Measurements from ENCODE around the gene SLC25A29. TPM values are rescaled to one million over a fixed set of nuclear protein-coding genes. Genes with fewer than 3 reads are reported as not detected.
"Not testable (repeated sequence)": the region's sequence is repeated elsewhere in the genome, so short reads cannot be mapped to it uniquely, and the experiment has no call there.

The SLC25A29 gene
- total and polyA plus RNA-seq, 8 donors = 10.6 to 85.2 (median 22.5) TPM

- H3K4me3 ChIP-seq = no peak overlapping the region
- H3K27ac ChIP-seq = no peak overlapping the region
- DNase-seq (peak in 2 of 6 donors; percentile 18 to 44), FAIRE-seq (no peak), ATAC-seq (no peak)
- H3K4me1 ChIP-seq = no peaks in the 10 kb centered on the region
- TF ChIP-seq, protein P1, sequence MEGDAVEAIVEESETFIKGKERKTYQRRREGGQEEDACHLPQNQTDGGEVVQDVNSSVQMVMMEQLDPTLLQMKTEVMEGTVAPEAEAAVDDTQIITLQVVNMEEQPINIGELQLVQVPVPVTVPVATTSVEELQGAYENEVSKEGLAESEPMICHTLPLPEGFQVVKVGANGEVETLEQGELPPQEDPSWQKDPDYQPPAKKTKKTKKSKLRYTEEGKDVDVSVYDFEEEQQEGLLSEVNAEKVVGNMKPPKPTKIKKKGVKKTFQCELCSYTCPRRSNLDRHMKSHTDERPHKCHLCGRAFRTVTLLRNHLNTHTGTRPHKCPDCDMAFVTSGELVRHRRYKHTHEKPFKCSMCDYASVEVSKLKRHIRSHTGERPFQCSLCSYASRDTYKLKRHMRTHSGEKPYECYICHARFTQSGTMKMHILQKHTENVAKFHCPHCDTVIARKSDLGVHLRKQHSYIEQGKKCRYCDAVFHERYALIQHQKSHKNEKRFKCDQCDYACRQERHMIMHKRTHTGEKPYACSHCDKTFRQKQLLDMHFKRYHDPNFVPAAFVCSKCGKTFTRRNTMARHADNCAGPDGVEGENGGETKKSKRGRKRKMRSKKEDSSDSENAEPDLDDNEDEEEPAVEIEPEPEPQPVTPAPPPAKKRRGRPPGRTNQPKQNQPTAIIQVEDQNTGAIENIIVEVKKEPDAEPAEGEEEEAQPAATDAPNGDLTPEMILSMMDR (IDR thresholded peaks at IDR 0.05) = no peak
- intact Hi-C loops (cut with DNase I) = loop anchor here in 1 of 3 donors (10.0 kb wide), 1 partner anchor 85 kb away; the partner anchor contains the start of gene WDR25
- H3K36me3 ChIP-seq = peaks cover 0 to 7% (median 0%) of the 10 kb centered on the region in 3 donors
- H3K27me3 ChIP-seq = no peaks in the 10 kb centered on the region
- no peaks in the 10 kb centered on the region for H3K9me3 ChIP-seq
- 82% methylated on average over 8 to 9 of the region's 9 CpGs for WGBS, 2 donors
Measured at GRCh38 chr14:100289916-100290606, 16.2 kb downstream of the SLC25A29 start.

DNA sequence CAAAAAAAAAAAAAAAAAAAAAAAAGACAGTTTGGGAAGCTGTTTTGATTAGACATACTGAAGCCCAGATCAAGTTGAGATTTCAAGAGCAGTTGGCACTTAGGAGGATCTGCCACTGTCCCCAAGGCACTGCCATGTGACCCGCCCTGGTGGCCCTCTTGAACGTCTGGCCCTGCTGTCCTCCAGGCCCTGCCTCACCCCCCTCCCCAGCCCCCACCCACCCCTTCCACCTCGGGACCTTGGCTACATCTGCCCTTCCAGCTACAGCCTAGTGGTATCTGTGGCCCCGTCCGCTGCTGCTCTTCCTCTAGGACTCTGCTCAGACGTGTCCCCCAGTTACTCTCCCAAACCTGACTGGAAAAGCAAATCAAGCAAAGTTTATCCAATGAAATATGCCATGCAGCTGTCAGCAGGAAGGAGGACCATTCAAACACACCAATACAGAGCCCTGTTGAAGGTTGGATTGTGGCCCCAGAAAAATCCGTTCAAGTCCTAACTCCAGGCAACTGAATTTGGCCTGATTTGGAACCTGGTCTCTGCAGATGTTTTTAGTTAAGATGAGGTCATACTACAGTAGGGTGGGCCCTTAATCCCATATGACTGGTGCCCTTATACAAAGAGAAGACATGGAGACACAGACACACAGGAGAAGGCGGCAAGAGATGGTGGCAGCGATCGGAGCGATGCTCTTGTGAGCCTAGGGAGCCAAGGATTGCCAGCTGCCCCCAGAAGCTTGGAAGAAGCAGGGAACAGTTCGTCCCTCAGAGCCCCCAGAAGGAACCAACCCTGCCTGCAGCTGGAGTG is 17.7 kb downstream of the SLC25A29 start:
- FAIRE-seq (no peak), DNase-seq (peak in 2 of 6 donors; percentile 22 to 28), ATAC-seq (no peak)
- H3K27ac ChIP-seq = no peak overlapping the region
- no peaks in the 10 kb centered on the region for H3K27me3 ChIP-seq
- peaks cover 0 to 7% (median 0%) of the 10 kb centered on the region in 3 donors for H3K36me3 ChIP-seq
- intact Hi-C loops (cut with DNase I) = loop anchor here in 1 of 3 donors (10.0 kb wide), 1 partner anchor 86 kb away; the partner anchor contains the start of gene WDR25
- H3K4me3 ChIP-seq = no peak overlapping the region
- TF ChIP-seq, protein P1 (IDR thresholded peaks at IDR 0.05) = no peak
- H3K9me3 ChIP-seq = no peaks in the 10 kb centered on the region
- 79 to 80% methylated on average over 12 of the region's 12 CpGs for WGBS, 2 donors
- no peaks in the 10 kb centered on the region for H3K4me1 ChIP-seq

GRCh38 chr14:100287998-100288295 is 18.3 kb downstream of the SLC25A29 start:
- intact Hi-C loops (cut with DNase I) = loop anchor here in 1 of 3 donors (10.0 kb wide), 1 partner anchor 87 kb away; the partner anchor contains the start of gene WDR25
- peak in 1 of 6 donors; percentile 45 for DNase-seq
- not testable (repeated sequence) for H3K36me3 ChIP-seq, H3K27me3 ChIP-seq, ATAC-seq, H3K27ac ChIP-seq, H3K4me3 ChIP-seq, H3K9me3 ChIP-seq, FAIRE-seq, H3K4me1 ChIP-seq
- WGBS, 2 donors = 85 to 89% methylated on average over 8 of the region's 8 CpGs

DNA sequence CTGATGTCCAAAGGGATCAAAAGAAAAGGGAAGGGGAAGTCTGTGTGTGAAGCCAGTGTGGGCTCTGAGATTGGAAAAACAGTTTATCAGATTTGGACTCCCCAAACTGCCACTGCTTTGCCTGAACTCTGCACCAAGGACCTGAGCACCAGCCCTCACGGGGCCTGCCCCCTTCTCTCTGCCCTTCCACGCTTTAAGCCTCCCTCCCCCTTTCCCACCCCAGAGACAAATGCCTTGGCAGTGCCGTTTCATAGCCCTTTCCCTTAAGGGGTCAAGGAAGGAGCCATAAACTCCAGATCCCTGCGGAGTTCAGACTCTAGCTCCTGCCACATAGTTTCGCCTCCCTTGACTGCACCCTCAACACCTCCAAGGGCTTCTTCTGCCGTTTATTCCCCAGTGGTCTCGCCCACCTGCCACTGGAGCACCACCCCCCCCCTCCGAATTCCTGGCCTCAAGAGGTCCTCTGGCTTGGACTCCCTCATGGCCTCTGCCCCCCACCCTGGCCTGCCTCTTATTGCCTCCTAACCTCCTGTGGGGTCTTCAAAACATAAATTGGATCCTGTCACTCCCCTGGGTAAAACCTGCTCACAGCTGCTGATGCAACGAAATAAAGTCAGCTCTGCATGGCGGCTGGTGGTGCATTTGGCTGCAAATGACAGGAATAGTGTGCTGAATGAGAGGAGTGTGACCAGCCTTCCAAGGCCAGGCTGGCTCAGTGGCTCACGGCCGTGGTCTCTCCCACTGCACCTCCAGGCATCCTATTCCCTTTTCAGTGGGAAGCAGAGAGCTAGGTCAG is 18.8 kb downstream of the SLC25A29 start:
- no peaks in the 10 kb centered on the region for H3K4me1 ChIP-seq
- intact Hi-C loops (cut with DNase I) = loop anchor here in 1 of 3 donors (10.0 kb wide), 1 partner anchor 87 kb away; the partner anchor contains the start of gene WDR25
- H3K27ac ChIP-seq = no peak overlapping the region
- ATAC-seq (no peak), DNase-seq (peak in 2 of 6 donors; percentile 25 to 47), FAIRE-seq (no peak)
- H3K9me3 ChIP-seq = no peaks in the 10 kb centered on the region
- peaks cover 0 to 7% (median 0%) of the 10 kb centered on the region in 3 donors for H3K36me3 ChIP-seq
- TF ChIP-seq, protein P1 (IDR thresholded peaks at IDR 0.05) = no peak
- no peak overlapping the region for H3K4me3 ChIP-seq
- no peaks in the 10 kb centered on the region for H3K27me3 ChIP-seq
- WGBS, 2 donors = 73 to 82% methylated on average over 11 to 12 of the region's 12 CpGs
